Measurements from ENCODE around the gene PRKCB.

PRKCB gene

DNA sequence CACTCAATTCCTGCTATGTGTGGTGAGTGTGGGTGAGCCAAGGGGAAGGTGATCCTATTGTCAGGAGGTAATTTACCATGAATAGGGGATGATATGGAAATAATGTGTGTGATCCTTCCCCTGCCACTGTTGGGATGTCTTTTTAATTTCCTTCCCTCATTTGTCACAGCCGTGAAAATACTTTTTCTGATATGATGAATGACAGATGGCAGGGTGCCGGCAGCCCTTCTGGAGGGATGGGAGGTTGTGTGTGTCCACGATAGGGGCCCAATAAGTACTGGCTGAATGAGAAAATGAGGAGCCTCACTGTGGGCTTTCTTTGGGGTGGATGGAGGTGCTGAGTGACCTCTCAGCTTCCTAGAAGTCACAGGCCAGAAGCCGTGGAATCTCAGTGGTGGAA is 109.5 kb downstream of the PRKCB start:
- DNase-seq, result no peak

- no peak for DNase-seq
These were observed 112.1 kb downstream of the PRKCB start for GRCh38 chr16:23947838-23948237.

- no peak for DNase-seq
These were observed 113.2 kb downstream of the PRKCB start for GRCh38 chr16:23948949-23949411.

DNA sequence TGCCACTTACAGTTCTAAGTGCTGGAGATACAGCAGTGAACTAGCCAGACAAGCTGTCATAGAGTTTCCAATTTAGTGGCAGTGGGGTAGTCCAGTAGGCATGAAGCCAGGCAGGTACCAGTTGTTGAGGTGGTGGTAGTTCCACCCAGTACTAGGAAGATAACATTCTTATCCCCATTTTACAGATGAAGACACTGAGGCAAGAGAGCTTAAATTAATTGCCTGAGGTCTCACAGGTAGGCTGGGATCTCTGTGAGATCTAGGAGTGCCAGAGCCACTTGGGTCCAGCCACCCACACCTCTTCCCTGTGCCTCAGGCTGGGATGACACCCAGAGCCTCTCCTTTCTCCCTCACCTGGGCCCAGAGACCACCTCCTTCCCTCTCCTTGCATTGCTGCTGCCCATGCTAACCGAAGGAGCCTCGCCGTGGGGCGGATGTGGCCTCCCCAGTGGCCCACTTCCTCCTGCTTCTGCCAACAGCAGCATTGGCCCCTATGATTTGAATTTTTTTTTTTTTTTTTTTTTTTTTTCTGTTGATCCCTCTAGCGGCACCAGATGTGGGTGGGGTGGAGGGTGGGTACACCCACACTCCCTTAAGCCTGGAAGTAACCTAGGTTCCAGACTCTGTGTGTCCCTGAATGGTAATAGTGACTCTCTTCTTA is 114.0 kb downstream of the PRKCB start:
- no peak for DNase-seq

DNA sequence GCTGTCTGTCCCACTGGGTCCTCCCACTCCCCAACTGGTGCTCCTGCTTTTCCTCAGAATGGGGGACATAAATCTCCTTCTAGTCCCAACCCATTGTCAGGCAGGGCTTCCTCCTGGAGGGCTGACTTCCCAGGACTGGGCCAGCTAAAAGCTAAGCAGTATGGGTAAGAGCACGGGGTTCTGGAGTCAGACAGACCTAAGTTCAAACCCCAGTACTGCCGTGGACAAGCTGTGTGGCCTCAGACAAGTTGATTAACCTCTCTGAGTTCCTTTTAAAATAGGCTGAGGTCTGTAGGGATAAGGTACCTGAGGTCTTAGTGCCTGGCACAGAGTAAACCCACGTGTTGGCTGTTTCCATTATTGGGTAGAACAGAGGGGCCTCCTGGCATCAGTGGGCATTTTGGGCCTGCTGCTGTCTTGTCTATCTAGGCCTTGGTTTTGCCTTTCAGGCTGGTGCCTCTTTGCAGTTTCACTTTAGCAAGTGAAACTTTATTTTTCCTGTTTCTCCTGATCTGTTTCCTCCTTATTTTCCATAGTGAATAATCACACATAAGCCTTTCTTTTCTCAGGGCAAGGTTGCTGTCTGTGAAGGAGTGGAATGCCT is 114.6 kb downstream of the PRKCB start:
- DNase-seq, result no peak

DNA sequence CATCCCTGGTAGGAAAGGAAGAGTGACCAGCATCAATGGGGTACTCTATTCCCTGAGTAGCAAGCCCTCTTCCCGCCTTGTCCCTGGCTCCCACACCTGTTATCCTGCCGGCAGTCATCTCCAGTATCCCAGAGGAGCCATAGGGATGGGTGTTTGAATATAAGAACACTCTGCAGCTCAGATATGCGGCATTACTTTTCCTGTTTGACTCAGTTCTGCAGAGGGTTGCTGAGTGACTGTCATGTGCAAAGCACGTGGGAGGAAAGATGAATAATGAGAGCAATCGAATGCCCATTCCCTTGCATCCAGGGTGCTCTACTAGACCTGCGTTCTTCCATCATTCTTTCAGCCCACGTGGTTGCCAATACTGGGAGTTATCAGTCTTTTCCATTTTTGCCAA is 115.1 kb downstream of the PRKCB start:
- no peak for DNase-seq

DNA sequence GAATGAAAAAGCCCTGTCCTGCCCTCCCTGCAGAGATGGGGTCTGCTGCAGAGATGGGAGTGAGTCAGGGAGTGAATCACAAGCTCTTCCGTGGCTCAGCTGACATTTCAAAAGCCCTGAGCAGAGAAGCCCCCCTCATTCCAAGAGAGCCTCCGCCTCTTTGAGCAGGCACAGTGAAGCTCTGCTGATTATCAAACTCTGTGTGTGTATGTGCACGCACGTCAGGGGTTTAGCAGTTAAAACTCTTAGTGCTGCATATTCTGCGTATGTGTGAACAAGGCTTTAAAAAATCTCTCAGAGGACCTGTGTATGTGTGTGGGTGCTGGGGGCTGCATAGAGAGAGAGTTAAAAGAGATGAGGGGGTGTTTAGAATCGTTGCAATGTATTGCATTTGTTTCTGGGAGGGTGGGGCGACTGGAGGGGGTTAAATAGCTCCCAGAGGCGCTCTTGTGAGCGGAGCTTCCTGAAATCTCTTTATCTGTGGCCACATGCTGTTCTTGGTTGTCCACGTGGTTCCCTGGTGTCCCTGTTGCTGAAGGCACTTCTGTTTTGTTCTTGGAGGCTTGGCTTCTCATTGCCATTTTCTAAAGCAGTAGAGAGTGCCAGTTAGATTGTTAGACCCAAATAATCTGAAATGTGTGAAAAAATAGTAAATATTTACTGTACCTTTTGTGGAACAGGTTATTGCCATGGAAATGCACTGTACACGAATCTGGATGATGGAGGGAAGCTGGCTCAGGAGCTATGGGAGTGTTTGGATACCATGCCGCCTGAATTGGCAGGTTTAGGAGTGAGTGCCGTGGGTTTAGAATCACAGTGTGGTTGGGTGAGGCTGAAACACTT is 116.6 kb downstream of the PRKCB start:
- no peak for DNase-seq

DNA sequence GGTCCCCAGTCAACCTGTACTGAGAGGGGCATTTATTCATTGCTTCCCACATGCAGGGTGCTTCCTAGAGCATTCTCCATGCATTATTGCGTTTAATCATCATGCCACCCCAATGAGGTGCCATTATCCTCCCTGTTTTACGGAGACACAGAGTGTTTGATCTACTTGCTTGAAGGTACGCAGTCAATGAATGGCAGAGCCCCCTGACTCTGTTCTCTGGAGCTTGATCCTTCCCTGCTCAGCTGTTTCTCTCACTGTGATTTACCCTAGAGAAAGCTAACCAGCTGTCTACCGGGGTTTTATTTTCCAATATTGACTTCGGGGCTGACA is 117.2 kb downstream of the PRKCB start:
- no peak for DNase-seq

DNA sequence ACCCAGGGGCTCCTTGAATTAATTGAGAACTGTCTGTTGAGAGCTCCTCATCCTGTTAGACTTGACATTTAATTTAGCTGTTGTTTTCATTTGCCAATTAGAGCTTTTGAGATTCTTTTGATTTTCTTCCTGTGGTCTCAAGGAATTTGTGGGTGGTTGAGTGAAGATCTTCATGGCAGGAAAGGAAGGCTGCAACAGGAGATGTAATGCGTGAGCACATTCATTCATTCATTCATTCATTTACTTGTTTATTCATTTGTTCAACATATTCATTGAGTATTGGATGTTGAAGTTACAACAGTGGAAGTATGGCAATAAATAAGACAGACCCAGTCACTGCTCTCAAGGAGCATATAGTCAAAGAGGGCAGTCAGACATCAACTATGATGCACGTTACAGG is 117.7 kb downstream of the PRKCB start:
- DNase-seq, result no peak

- DNase-seq, result no peak
These were observed 119.3 kb downstream of the PRKCB start for GRCh38 chr16:23955088-23955487.

DNA sequence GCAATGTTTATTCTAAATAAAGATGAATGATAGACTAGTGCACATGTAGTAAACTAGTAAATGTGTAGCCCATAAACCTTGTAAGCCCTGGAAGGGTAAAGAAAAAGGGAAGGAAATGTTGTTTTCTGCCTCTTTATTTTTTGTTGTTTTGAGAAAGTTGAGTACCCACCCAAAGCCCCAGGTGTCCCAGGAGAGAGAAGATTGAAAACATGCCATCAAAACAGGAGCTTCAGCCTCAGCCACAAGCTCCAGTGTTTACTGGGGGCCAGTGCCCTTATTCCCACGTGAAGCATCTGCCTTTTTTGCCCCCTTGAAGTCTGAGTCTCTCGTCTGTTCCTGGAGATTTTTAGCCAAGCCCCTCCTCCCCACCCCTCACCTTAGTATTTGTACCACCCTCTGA is 121.5 kb downstream of the PRKCB start:
- no peak for DNase-seq

- no peak for DNase-seq
These were observed 123.4 kb downstream of the PRKCB start for GRCh38 chr16:23959072-23959751.

- no peak for DNase-seq
These were observed 123.9 kb downstream of the PRKCB start for GRCh38 chr16:23959752-23960072.

- no peak for DNase-seq
These were observed 124.5 kb downstream of the PRKCB start for GRCh38 chr16:23960081-23960885.

GRCh38 chr16:23962001-23962400 is 126.2 kb downstream of the PRKCB start:
- no peak for DNase-seq

DNA sequence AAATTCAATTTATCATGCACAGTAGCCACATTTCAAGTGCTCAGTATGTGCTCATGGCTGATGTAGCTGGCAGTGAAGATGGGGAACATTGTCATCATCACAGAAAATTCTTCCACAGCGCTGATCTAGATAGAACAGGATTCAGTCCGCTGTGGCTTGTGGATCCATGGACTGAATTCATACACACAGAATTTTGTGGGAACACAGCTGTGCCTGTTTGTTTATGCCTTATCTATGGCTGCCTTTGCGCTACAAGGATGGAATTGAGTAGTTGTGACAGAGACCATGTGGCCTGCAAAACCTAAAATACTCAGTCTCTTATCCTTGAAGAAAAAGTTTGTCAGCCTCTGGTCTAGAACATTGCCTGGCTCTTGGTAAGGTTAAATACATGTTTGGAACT is 128.4 kb downstream of the PRKCB start:
- no peak for DNase-seq

- DNase-seq, result no peak
These were observed 129.5 kb downstream of the PRKCB start for GRCh38 chr16:23965137-23965733.

DNA sequence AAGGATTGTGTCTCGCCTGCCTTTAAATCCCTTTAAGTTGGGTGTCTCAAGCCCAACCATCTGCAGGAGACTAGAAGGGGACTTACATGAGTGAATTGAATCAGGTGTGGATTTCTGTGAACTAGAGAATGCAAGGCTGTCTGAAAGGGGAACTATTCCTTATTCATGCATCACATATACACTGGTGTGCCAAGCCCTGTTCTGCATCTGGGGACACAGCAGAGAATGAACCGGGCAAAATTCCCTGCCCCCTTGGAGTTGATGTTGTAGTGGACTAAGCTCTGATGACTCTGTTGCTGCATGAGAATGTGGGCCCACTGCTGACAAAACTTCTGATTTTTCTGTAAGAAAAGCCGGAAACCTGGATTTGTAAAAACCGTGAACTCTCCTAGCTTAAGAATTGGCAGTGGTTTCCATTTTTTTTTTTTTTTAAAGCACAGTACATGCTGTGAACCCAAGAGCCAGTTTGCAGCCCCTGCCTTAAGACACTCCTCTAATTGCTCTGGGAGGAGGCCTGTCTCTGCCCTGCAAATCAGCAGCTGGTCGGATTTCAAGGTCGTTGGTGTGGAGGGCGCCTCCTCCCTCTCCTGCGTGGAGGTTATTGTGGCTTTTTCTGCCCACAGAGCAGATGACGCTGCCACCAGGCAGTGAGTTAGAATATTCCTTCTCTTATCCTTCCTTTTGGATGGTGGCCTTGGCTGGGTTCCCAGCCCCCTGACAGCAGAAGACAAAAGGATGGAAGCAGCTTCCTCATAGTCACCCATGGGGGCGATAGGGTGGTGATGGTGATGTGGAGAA is 131.0 kb downstream of the PRKCB start:
- no peak for DNase-seq

DNA sequence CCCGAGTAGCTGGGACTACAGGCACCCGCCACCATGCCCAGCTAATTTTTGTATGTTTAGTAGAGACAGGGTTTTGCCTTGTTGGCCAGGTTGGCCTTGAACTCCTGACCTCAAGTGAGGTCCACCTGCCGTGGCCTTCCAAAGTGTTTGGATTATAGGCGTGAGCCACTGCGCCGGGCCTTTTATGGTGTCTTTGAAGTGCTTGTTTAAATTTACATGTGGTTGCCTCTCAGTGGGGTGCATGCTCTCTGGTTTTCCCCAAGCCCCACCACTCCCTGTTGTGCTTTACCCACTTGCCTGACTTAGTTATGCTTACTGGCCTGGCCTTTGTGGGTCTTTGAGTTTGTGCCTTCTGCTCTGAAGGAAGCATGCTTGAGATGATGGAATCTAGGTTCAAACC is 132.0 kb downstream of the PRKCB start:
- DNase-seq, result no peak

- DNase-seq, result no peak
These were observed 132.4 kb downstream of the PRKCB start for GRCh38 chr16:23968176-23968575.

DNA sequence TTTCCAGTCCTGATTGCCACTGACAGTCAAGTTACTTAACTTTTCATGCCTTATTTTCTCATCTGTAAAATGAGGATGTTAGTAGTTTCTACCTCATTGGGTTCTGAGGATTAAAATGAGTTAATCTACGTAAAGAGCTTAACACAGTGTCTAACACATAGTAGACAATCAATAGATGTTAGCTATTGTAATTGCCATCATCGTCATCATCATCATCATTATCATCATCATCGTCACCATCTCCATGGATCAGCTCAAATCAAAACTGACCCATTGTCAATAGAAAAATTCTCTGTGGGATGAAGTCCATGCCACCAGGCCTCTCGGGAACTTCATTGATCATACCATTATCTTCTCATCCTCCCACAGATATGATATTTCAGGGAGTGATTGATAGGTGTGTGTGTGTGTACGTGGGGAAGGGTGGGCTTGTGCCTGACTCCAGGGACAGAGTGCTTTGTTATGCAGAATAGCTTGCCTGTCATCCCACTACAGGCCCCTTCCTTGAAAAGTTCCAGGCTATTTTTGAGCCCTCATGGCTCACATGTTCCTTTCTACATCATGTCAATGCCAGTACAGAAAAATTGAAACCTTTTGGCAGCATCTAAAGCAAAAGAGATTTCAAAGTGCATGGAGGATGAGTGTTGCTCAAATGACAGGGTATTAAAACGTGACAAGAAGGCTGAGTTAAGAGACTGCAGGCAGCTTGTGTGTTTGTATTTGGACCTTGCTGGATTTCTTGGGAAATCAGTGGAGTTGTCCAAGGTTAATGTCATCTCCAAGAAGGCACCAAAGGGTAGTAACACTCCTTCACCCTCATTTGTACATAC is 133.9 kb downstream of the PRKCB start:
- DNase-seq, result no peak

All from left hindlimb (tissue), 1 donor.